Frontal cortex (tissue), 4 donors: ENCODE data around the gene WDR72. TPM values are rescaled to one million over a fixed set of nuclear protein-coding genes. Genes with fewer than 3 reads are reported as not detected.

Source experiments
- DNase-seq, 2 donors: peaks; one replicate each; pipeline ENCODE4 v3.0.0; 2012; ENCODE audit warnings: low spot score in 2 of 2
- FAIRE-seq: peaks from 2 replicates; lab custom pipeline; 2012; peaks lifted over from hg19 to GRCh38; lab: Jason Lieb, UNC
- small RNA-seq: library from RNA; depleted of rRNA; stranded (forward); fragments of <200 nt; gene quantifications from one replicate; pipeline ENCODE3, GENCODE V24; 2014
- total RNA-seq: library from RNA; depleted of rRNA; stranded (reverse); fragments of >200 nt; gene quantifications from one replicate; pipeline ENCODE4 v1.2.3, GENCODE V29; 2014
- donor health status: control.
- donor health status: control.
- donor health status: control.

The WDR72 gene
- total RNA-seq, 1 donor from 2014 or later = under 0.01 TPM

- no peak for DNase-seq
- no peak for FAIRE-seq
These were observed 286.6 kb downstream of the WDR72 start for GRCh38 chr15:53472883-53473282.

DNA sequence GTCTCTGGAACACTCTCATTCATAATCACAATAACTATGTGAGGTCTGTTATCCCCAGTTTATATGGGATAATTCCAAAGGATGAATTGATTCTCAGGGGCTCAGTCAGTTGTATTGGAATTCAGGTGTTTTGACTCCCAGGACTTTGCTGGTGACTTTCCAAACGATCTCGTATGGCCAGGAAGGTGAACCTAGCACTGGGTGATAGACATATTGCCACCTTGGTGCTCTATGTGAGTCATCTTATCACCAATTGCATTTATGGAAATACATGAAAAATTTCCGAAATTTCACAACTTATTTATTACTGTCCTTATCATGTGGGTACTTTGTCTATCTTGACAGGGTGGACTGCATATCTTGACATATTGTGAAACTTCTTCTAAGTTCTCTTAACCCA, 287.3 kb downstream of the WDR72 start:
- no peak for FAIRE-seq

DNA sequence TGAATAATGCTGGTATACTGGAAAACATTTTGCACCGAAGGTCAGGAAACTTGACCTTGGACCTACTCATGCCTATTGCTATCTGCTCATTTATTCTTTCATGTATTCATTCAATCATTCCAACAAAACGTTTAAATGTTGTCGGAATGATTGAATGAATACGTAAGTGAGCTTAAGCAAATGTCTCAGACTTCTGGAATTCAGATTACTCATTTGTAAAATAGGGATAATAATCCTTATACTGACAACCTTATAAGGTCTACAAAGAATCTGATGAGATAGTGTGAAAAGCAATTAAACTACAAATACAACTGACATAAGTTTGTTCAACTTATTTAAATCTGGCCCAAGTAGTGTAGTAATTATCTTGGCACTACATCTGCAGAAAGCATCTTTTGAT, 288.7 kb downstream of the WDR72 start:
- FAIRE-seq (no peak), DNase-seq (no peak)

More for the DNA sequence above, 287.3 kb downstream of the WDR72 start:
- DNase-seq = no peak

GRCh38 chr15:53469422-53469821, 290.0 kb downstream of the WDR72 start:
- no peak for FAIRE-seq

More at GRCh38 chr15:53469422-53469821, 290.0 kb downstream of the WDR72 start:
- no peak for DNase-seq

Small RNA genes within 50 kb of the gene (small RNA-seq; reads per million reads assigned to genes)
- gene RNU2-53P (not detected), gene RNU6-449P (not detected)

Other genes starting within 250 kb of the WDR72 start
- 18.8 TPM for gene UNC13C, start 218.8 kb upstream of the WDR72 start, total RNA-seq